Cardiac muscle cell (in vitro differentiated cells and primary cell): ENCODE measurements around the gene SIPA1. TPM values are rescaled to one million over a fixed set of nuclear protein-coding genes. Genes with fewer than 3 reads are reported as not detected.
"Not testable (repeated sequence)": the region's sequence is repeated elsewhere in the genome, so short reads cannot be mapped to it uniquely, and the experiment has no call there.

ENCODE experiments used
- DNase-seq, 2 donors: peaks; one replicate each; pipeline versions ENCODE4 v3.0.0 to v3.0.0-alpha.2; 2010 to 2017; ENCODE audit warnings: low read depth in 1 of 2, low spot score in 1 of 2
- H3K27ac ChIP-seq: fragments of 200-600 bp; sonication (generic); 2 replicates; pipeline ENCODE4 v1.5.1; 2016
- H3K27me3 ChIP-seq: fragments of 200-600 bp; sonication (generic); 2 replicates; pipeline ENCODE4 v1.6.0; 2016; ENCODE audit warnings: control low read depth
- H3K36me3 ChIP-seq: fragments of 200-600 bp; sonication (generic); 2 replicates; pipeline ENCODE4 v1.5.1; 2016; ENCODE audit warnings: control low read depth
- H3K4me1 ChIP-seq: fragments of 200-600 bp; sonication (generic); 2 replicates; pipeline ENCODE4 v1.8.1; 2017; ENCODE audit warnings: low read depth, mild to moderate bottlenecking, mixed run types
- H3K4me3 ChIP-seq: fragments of 200-600 bp; sonication (generic); 2 replicates; pipeline ENCODE4 v1.5.1; 2016; ENCODE audit warnings: mild to moderate bottlenecking
- H3K9me3 ChIP-seq: fragments of 200-600 bp; sonication (generic); 2 replicates; pipeline ENCODE4 v1.5.1; 2017; ENCODE audit warnings: low read depth, mild to moderate bottlenecking, control low read depth
- polyA plus RNA-seq: library from polyadenylated mRNA; unstranded; fragments of >200 nt; fragmentation: Nextera tagmentation; extraction: Ambion mirVana; gene quantifications from 2 replicates; pipeline ENCODE4 v1.2.1, GENCODE V29; 2016
- total RNA-seq: library from RNA; depleted of rRNA; stranded (reverse); fragments of >200 nt; gene quantifications from 2 replicates; pipeline ENCODE4 v1.2.3, GENCODE V29; 2016
- TF ChIP-seq, protein P1 (sequence below): IDR thresholded peaks from 2 replicates; pipeline ENCODE4 v1.5.1; 2012; ENCODE audit warnings: low read depth, mild to moderate bottlenecking, low read length

Gene SIPA1
- total and polyA plus RNA-seq, 2 experiments from 2014 or later: 21.6 to 25.9 TPM

DNA sequence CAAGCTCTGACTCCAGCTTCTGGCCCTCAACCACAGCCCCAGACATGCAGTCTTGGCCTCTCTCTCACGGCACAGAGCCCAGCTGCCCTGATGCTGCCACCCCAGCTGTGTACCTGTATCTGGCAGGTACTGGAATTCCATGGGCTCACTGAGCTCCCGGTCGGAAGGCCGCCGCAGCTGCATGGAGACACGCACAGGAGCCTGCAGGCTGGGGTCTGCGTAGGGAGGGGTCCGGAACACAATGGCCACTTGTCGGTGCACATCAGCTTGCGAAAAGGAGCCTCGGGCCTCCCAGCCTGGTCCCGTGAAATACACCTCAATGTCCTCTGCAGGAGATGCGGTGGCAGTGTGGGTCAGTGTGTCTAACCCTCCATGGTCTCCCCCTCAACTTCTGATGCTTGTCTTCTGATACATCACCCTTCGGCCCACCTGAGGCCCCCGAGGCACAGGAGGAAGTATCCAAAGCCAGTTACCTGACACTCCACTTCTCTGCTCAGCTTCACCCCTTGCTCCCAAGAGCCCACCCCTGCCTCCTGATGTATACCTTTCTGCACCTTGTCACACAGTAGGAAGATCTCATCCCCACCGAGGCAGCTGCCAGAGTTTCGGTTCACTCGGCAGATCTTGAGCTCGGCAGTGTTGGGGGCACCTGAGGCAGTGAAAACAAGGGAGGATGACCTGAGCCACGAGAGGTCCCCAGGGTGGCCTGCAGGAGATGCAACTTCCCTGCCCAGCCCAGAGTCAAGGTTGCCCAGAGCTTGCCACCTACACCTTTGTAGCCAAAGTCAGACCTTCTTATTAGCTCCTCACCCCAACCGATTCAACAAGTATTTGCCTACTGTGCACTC is 20.5 kb downstream of the SIPA1 start:
- Histone ChIP-seq H3K36me3 (peaks cover 46% of the 10 kb centered on the region), H3K4me3 (no peak overlapping the region), H3K27me3 (no peaks in the 10 kb centered on the region), H3K4me1 (peaks cover 5% of the 10 kb centered on the region), H3K27ac (no peak overlapping the region), H3K9me3 (no peaks in the 10 kb centered on the region)
- TF ChIP-seq, protein P1, sequence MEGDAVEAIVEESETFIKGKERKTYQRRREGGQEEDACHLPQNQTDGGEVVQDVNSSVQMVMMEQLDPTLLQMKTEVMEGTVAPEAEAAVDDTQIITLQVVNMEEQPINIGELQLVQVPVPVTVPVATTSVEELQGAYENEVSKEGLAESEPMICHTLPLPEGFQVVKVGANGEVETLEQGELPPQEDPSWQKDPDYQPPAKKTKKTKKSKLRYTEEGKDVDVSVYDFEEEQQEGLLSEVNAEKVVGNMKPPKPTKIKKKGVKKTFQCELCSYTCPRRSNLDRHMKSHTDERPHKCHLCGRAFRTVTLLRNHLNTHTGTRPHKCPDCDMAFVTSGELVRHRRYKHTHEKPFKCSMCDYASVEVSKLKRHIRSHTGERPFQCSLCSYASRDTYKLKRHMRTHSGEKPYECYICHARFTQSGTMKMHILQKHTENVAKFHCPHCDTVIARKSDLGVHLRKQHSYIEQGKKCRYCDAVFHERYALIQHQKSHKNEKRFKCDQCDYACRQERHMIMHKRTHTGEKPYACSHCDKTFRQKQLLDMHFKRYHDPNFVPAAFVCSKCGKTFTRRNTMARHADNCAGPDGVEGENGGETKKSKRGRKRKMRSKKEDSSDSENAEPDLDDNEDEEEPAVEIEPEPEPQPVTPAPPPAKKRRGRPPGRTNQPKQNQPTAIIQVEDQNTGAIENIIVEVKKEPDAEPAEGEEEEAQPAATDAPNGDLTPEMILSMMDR: no peak
- DNase-seq: no peak

DNA sequence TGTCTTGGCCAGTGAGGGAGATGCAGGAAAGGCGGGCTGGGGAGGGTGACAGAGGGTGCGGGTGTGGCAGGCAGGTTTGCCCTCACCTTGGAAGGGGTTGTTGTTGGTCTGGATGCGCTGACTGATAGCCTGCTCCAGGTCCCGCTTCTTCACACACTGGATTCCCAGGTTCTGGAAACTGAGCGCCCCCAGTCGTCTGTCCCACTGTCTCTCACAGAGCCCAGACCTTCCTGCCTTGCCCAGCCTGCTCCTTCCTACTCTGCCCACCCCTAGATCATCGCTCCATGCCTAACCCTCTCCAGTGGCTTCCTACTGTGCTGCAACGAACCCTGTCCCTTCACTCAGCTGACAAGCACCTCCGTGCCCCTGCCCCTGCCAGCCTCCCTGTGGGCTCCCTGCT is 22.1 kb downstream of the SIPA1 start:
- H3K36me3 ChIP-seq: peaks cover 37% of the 10 kb centered on the region
- H3K9me3 ChIP-seq: no peaks in the 10 kb centered on the region
- TF ChIP-seq, protein P1: no peak
- no peak overlapping the region for H3K27ac ChIP-seq
- no peak for DNase-seq
- H3K4me1 ChIP-seq: no peaks in the 10 kb centered on the region
- H3K4me3 ChIP-seq: no peak overlapping the region
- H3K27me3 ChIP-seq: no peaks in the 10 kb centered on the region

DNA sequence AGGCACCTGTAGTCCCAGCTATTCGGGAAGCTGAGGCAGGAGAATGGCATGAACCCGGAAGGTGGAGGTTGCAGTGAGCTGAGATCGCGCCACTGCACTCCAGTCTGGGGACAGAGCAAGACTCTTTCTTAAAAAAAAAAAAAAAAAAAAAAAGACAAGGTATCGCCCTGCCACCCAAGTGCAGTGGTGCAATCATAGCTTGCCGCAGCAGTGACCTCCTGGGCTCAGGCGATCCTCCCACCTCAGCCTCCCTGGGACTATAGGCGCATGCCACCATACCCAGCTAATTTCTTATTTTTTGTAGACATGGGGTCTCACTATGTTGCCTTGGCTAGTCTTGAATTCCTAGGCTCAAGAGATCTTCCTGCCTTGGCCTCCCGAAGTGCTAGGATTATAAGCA is 23.0 kb downstream of the SIPA1 start:
- not testable (repeated sequence) for H3K27me3 ChIP-seq, DNase-seq, H3K4me3 ChIP-seq, H3K27ac ChIP-seq, H3K9me3 ChIP-seq, H3K4me1 ChIP-seq
- H3K36me3 ChIP-seq: peaks cover 32% of the 10 kb centered on the region

DNA sequence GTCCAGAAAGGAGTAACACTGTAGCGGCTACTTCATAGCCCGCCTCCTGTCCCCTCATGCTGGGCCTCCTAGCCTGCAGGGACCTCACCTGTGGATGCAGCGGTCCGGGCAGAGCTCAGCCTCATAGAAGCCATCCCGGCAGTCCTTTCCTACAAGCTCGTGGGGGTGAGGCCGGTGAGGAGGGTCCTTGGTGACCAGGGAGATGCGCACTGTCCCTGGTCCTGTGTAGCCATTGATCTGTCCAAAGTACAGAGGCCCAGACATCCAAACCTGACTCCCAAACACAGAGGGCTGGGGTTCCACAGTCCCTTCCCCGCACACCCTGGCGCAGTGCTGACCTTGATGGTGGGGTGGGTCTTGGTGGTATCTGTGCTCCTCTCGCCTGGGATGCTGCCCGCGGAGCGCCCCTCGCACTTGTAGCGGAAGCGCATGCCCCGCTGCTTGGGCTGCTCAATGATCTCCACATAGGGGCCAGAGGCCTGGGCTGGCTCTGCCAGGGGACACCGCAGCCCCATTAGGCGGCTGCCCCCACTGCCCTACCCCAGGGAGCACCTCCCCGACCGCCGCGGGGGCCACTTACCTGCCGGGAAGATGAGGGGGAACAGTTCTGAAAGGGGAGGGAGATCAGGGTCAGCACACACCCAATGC is 23.8 kb downstream of the SIPA1 start:
- Histone ChIP-seq H3K4me3 (peak overlapping the region; percentile 84), H3K36me3 (peaks cover 29% of the 10 kb centered on the region), H3K4me1 (no peaks in the 10 kb centered on the region), H3K27ac (peak overlapping the region; percentile 96), H3K9me3 (no peaks in the 10 kb centered on the region), H3K27me3 (no peaks in the 10 kb centered on the region)
- no peak for DNase-seq
- TF ChIP-seq, protein P1: no peak

DNA sequence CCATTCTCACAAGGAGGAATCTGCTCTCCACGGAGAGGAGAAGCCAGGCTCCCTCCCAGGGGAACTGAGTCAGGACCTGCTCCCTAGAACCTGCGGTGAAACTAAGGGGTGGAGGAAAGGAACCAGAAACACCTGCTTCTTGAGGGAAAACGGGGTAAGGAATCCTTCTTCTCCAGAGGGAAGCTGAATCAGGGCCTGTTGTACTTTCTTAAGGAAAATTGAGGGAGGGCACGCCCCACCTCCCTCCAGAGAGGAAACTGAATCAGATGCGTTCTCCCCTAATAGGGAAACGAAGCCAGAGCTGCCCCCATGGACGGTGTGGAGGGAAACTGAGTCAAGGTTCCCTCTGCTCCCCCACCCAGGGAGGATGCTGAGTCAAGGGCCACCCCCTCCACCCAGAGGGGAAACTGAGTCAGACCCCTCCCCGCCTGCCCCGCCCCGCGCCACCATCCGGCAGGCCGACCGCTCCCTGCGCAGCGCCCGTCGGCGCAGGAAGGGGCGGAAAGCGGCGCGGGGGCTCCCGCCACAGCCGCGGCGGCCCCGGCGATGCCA is 24.4 kb downstream of the SIPA1 start:
- H3K4me1 ChIP-seq: no peaks in the 10 kb centered on the region
- peak overlapping the region; percentile 96 for H3K27ac ChIP-seq
- no peaks in the 10 kb centered on the region for H3K9me3 ChIP-seq

More for the DNA sequence above, 24.4 kb downstream of the SIPA1 start:
- Histone ChIP-seq H3K4me3 (peak overlapping the region; percentile 84), H3K36me3 (peaks cover 24% of the 10 kb centered on the region), H3K27me3 (no peaks in the 10 kb centered on the region)
- DNase-seq: peak in 1 of 2 donors; percentile 23
- TF ChIP-seq, protein P1: no peak
